Thymus (tissue), 2 donors: ENCODE measurements around the gene SMS. TPM values are rescaled to one million over a fixed set of nuclear protein-coding genes. Genes with fewer than 3 reads are reported as not detected.

Experiments used
- polyA plus RNA-seq: library from polyadenylated mRNA; stranded (reverse); fragments of 200-250 nt; gene quantifications from one replicate; pipeline ENCODE4 v1.2.3, GENCODE V29; 2013
- total RNA-seq: library from RNA; stranded (reverse); fragments of 120-200 nt; gene quantifications from one replicate; pipeline ENCODE4 v1.2.4, GENCODE V29; 2013
- donor health status: healthy.

SMS gene
- total and polyA plus RNA-seq, 2 donors: 69.9 to 81.2 TPM

Other genes with a start within 250 kb of the SMS start
- gene SMPX, start 182.6 kb upstream of the SMS start, total RNA-seq: 0.99 TPM
- gene SMPX, start 182.6 kb upstream of the SMS start, polyA plus RNA-seq: 1.5 TPM
- gene MBTPS2, start 101.1 kb upstream of the SMS start, total RNA-seq: 2.4 TPM
- gene MBTPS2, start 101.1 kb upstream of the SMS start, polyA plus RNA-seq: 2.7 TPM
- gene YY2, start 84.7 kb upstream of the SMS start, total RNA-seq: 0.47 TPM
- 1.0 TPM for gene YY2, start 84.7 kb upstream of the SMS start, polyA plus RNA-seq
- gene PHEX, start 91.6 kb downstream of the SMS start, total RNA-seq: 0.66 TPM
- 0.66 TPM for gene PHEX, start 91.6 kb downstream of the SMS start, polyA plus RNA-seq